Measurements from ENCODE around the gene TMEM248.
"Not testable (repeated sequence)": the region's sequence is repeated elsewhere in the genome, so short reads cannot be mapped to it uniquely, and the experiment has no call there.

DNA sequence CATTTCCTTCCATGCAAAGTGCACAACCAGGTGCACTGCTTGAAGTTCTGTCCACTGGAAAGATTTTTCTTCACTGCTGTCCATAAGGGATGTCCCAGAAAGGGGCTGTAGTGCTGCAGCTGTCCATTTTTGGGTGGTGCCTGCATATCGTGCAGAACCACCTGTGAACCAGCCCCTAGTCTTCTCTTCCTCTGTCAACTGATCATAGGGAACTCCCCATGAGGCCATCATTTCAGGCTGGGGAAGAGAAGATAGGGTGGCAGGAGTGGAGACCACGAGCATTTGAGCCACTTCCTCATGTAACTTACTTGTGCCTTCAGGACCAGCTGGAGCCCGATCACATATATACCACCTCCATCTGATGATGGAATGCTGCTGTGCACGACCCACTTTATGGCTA is 12.4 kb upstream of the TMEM248 start:
- TF ChIP-seq, protein P1, sequence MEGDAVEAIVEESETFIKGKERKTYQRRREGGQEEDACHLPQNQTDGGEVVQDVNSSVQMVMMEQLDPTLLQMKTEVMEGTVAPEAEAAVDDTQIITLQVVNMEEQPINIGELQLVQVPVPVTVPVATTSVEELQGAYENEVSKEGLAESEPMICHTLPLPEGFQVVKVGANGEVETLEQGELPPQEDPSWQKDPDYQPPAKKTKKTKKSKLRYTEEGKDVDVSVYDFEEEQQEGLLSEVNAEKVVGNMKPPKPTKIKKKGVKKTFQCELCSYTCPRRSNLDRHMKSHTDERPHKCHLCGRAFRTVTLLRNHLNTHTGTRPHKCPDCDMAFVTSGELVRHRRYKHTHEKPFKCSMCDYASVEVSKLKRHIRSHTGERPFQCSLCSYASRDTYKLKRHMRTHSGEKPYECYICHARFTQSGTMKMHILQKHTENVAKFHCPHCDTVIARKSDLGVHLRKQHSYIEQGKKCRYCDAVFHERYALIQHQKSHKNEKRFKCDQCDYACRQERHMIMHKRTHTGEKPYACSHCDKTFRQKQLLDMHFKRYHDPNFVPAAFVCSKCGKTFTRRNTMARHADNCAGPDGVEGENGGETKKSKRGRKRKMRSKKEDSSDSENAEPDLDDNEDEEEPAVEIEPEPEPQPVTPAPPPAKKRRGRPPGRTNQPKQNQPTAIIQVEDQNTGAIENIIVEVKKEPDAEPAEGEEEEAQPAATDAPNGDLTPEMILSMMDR (IDR thresholded peaks at IDR 0.05), result not testable (repeated sequence)
- TF ChIP-seq, protein P2, sequence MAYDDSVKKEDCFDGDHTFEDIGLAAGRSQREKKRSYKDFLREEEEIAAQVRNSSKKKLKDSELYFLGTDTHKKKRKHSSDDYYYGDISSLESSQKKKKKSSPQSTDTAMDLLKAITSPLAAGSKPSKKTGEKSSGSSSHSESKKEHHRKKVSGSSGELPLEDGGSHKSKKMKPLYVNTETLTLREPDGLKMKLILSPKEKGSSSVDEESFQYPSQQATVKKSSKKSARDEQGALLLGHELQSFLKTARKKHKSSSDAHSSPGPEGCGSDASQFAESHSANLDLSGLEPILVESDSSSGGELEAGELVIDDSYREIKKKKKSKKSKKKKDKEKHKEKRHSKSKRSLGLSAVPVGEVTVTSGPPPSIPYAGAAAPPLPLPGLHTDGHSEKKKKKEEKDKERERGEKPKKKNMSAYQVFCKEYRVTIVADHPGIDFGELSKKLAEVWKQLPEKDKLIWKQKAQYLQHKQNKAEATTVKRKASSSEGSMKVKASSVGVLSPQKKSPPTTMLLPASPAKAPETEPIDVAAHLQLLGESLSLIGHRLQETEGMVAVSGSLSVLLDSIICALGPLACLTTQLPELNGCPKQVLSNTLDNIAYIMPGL (CRISPR knock-in tag; IDR thresholded peaks at IDR 0.05), result not testable (repeated sequence)
- TF ChIP-seq ZNF263 (CRISPR knock-in tag; IDR thresholded peaks at IDR 0.05; ENCODE audit: low read depth); ETV6 (CRISPR knock-in tag; IDR thresholded peaks at IDR 0.05); FOXP1 (CRISPR knock-in tag; IDR thresholded peaks at IDR 0.05; ENCODE audit: borderline replicate concordance); NR3C1 (CRISPR knock-in tag; conservative IDR thresholded peaks at IDR 0.05; ENCODE audit: low read depth); JUN (CRISPR knock-in tag; IDR thresholded peaks at IDR 0.05): not testable (repeated sequence)
- TF ChIP-seq, protein P3, sequence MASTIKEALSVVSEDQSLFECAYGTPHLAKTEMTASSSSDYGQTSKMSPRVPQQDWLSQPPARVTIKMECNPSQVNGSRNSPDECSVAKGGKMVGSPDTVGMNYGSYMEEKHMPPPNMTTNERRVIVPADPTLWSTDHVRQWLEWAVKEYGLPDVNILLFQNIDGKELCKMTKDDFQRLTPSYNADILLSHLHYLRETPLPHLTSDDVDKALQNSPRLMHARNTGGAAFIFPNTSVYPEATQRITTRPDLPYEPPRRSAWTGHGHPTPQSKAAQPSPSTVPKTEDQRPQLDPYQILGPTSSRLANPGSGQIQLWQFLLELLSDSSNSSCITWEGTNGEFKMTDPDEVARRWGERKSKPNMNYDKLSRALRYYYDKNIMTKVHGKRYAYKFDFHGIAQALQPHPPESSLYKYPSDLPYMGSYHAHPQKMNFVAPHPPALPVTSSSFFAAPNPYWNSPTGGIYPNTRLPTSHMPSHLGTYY (CRISPR knock-in tag; IDR thresholded peaks at IDR 0.05), result not testable (repeated sequence)
- TF ChIP-seq, protein P4, sequence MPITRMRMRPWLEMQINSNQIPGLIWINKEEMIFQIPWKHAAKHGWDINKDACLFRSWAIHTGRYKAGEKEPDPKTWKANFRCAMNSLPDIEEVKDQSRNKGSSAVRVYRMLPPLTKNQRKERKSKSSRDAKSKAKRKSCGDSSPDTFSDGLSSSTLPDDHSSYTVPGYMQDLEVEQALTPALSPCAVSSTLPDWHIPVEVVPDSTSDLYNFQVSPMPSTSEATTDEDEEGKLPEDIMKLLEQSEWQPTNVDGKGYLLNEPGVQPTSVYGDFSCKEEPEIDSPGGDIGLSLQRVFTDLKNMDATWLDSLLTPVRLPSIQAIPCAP (CRISPR knock-in tag; IDR thresholded peaks at IDR 0.05), result not testable (repeated sequence)
- TF ChIP-seq, protein P5, sequence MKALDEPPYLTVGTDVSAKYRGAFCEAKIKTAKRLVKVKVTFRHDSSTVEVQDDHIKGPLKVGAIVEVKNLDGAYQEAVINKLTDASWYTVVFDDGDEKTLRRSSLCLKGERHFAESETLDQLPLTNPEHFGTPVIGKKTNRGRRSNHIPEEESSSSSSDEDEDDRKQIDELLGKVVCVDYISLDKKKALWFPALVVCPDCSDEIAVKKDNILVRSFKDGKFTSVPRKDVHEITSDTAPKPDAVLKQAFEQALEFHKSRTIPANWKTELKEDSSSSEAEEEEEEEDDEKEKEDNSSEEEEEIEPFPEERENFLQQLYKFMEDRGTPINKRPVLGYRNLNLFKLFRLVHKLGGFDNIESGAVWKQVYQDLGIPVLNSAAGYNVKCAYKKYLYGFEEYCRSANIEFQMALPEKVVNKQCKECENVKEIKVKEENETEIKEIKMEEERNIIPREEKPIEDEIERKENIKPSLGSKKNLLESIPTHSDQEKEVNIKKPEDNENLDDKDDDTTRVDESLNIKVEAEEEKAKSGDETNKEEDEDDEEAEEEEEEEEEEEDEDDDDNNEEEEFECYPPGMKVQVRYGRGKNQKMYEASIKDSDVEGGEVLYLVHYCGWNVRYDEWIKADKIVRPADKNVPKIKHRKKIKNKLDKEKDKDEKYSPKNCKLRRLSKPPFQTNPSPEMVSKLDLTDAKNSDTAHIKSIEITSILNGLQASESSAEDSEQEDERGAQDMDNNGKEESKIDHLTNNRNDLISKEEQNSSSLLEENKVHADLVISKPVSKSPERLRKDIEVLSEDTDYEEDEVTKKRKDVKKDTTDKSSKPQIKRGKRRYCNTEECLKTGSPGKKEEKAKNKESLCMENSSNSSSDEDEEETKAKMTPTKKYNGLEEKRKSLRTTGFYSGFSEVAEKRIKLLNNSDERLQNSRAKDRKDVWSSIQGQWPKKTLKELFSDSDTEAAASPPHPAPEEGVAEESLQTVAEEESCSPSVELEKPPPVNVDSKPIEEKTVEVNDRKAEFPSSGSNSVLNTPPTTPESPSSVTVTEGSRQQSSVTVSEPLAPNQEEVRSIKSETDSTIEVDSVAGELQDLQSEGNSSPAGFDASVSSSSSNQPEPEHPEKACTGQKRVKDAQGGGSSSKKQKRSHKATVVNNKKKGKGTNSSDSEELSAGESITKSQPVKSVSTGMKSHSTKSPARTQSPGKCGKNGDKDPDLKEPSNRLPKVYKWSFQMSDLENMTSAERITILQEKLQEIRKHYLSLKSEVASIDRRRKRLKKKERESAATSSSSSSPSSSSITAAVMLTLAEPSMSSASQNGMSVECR (CRISPR knock-in tag; IDR thresholded peaks at IDR 0.05; ENCODE audit: borderline replicate concordance), result not testable (repeated sequence)
- TF ChIP-seq, protein P6, sequence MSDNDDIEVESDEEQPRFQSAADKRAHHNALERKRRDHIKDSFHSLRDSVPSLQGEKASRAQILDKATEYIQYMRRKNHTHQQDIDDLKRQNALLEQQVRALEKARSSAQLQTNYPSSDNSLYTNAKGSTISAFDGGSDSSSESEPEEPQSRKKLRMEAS (CRISPR knock-in tag; IDR thresholded peaks at IDR 0.05), result not testable (repeated sequence)
